ENCODE measurements around the gene HPDL.
"Not testable (repeated sequence)": the region's sequence is repeated elsewhere in the genome, so short reads cannot be mapped to it uniquely, and the experiment has no call there.

DNA sequence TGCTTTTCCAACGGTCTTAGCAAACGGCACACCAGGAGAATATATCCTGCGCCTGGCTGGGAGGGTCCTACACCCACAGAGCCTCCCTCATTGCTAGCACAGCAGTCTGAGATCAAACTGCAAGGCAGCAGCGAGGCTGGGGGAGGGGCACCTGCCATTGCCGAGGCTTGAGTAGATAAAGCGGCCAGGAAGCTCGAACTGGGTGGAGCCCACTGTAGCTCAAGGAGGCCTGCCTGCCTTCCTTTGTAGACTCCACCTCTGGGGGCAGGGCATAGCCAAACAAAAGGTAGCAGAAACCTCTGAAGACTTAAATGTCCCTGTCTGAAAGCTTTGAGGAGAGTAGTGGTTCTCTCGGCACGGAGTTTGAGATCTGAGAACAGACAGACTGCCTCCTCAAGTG lies 41.8 kb upstream of the HPDL start:
- TF ChIP-seq, protein P1, sequence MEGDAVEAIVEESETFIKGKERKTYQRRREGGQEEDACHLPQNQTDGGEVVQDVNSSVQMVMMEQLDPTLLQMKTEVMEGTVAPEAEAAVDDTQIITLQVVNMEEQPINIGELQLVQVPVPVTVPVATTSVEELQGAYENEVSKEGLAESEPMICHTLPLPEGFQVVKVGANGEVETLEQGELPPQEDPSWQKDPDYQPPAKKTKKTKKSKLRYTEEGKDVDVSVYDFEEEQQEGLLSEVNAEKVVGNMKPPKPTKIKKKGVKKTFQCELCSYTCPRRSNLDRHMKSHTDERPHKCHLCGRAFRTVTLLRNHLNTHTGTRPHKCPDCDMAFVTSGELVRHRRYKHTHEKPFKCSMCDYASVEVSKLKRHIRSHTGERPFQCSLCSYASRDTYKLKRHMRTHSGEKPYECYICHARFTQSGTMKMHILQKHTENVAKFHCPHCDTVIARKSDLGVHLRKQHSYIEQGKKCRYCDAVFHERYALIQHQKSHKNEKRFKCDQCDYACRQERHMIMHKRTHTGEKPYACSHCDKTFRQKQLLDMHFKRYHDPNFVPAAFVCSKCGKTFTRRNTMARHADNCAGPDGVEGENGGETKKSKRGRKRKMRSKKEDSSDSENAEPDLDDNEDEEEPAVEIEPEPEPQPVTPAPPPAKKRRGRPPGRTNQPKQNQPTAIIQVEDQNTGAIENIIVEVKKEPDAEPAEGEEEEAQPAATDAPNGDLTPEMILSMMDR (IDR thresholded peaks at IDR 0.05) = not testable (repeated sequence)
- not testable (repeated sequence) for TF ChIP-seq POLR2A, EP300 (IDR thresholded peaks at IDR 0.05)
